ENCODE data around the gene LMF1.
"Not testable (repeated sequence)": the region's sequence is repeated elsewhere in the genome, so short reads cannot be mapped to it uniquely, and the experiment has no call there.

Gene LMF1

GRCh38 chr16:889586-889985 is 81.2 kb downstream of the LMF1 start:
- no peak for DNase-seq

GRCh38 chr16:888901-889570 is 81.7 kb downstream of the LMF1 start:
- DNase-seq: no peak

- not testable (repeated sequence) for DNase-seq
These were observed 82.3 kb downstream of the LMF1 start for GRCh38 chr16:888456-888855.

GRCh38 chr16:887846-888245 is 82.9 kb downstream of the LMF1 start:
- no peak for DNase-seq

- DNase-seq: no peak
These were observed 83.7 kb downstream of the LMF1 start for GRCh38 chr16:886802-887731.

- DNase-seq: no peak
These were observed 84.7 kb downstream of the LMF1 start for GRCh38 chr16:886084-886543.

GRCh38 chr16:885391-885790 is 85.4 kb downstream of the LMF1 start:
- DNase-seq: no peak

GRCh38 chr16:884232-884631 is 86.6 kb downstream of the LMF1 start:
- DNase-seq: no peak

GRCh38 chr16:883781-884180 is 87.0 kb downstream of the LMF1 start:
- no peak for DNase-seq

GRCh38 chr16:883340-883739 is 87.4 kb downstream of the LMF1 start:
- DNase-seq: no peak

GRCh38 chr16:882671-883070 is 88.1 kb downstream of the LMF1 start:
- DNase-seq: not testable (repeated sequence)

- DNase-seq: no peak
These were observed 88.5 kb downstream of the LMF1 start for GRCh38 chr16:882256-882655.

- DNase-seq: no peak
These were observed 89.3 kb downstream of the LMF1 start for GRCh38 chr16:881219-882097.

GRCh38 chr16:880471-881171 is 90.2 kb downstream of the LMF1 start:
- DNase-seq: no peak

GRCh38 chr16:879986-880385 is 90.8 kb downstream of the LMF1 start:
- DNase-seq: no peak

- no peak for DNase-seq
These were observed 91.3 kb downstream of the LMF1 start for GRCh38 chr16:879461-879861.

- DNase-seq: no peak
These were observed 91.9 kb downstream of the LMF1 start for GRCh38 chr16:878886-879285.

- DNase-seq: no peak
These were observed 92.6 kb downstream of the LMF1 start for GRCh38 chr16:878072-878784.

- DNase-seq: no peak
These were observed 93.3 kb downstream of the LMF1 start for GRCh38 chr16:877242-878071.

- no peak for DNase-seq
These were observed 94.1 kb downstream of the LMF1 start for GRCh38 chr16:876523-877241.

Data from SHP77 treated with DMSO at 0.1 percent for 48 hours (cell line).